ENCODE data around the gene GP1BA.

Gene GP1BA

GRCh38 chr17:4978726-4979125 lies 46.6 kb downstream of the GP1BA start:
- DNase-seq: no peak

- DNase-seq: peak; percentile 33
These were observed 48.7 kb downstream of the GP1BA start for GRCh38 chr17:4980644-4981216.

- DNase-seq: no peak
These were observed 50.2 kb downstream of the GP1BA start for GRCh38 chr17:4982305-4982704.
